Stimulated activated naive CD8-positive, alpha-beta T cell treated with anti-CD3 and anti-CD28 coated beads, Interleukin-15, Interleukin-2, amounts not matched to agents 100 U/mL and 50 U/mL, for 24 hours (primary cell): ENCODE data around the gene CCSER1.
"Not testable (repeated sequence)": the region's sequence is repeated elsewhere in the genome, so short reads cannot be mapped to it uniquely, and the experiment has no call there.

ENCODE experiments used
- ATAC-seq: fragments of 150-1000 bp; cut with Tn5 transposase; one replicate; pipeline ENCODE4 v1.10.0; 2021
- DNase-seq: peaks from one replicate; pipeline ENCODE4 v3.0.0; 2021

Gene CCSER1

GRCh38 chr4:91064157-91064853 lies 937.1 kb downstream of the CCSER1 start:
- no peak for DNase-seq

GRCh38 chr4:91065117-91065516 lies 937.9 kb downstream of the CCSER1 start:
- ATAC-seq (no peak), DNase-seq (no peak)

More at GRCh38 chr4:91064157-91064853, 937.1 kb downstream of the CCSER1 start:
- ATAC-seq: no peak

GRCh38 chr4:91070736-91071135 lies 943.5 kb downstream of the CCSER1 start:
- DNase-seq (no peak), ATAC-seq (no peak)

GRCh38 chr4:91076147-91076546 lies 949.0 kb downstream of the CCSER1 start:
- no peak for DNase-seq
- ATAC-seq: no peak

- ATAC-seq (no peak), DNase-seq (no peak)
Observed at GRCh38 chr4:91085961-91086360, 958.8 kb downstream of the CCSER1 start.

- DNase-seq (no peak), ATAC-seq (no peak)
Observed at GRCh38 chr4:91087743-91088142, 960.5 kb downstream of the CCSER1 start.

GRCh38 chr4:91089178-91089577 lies 962.0 kb downstream of the CCSER1 start:
- DNase-seq (no peak), ATAC-seq (no peak)

GRCh38 chr4:91092398-91092980 lies 965.3 kb downstream of the CCSER1 start:
- DNase-seq: no peak
- ATAC-seq: no peak

- not testable (repeated sequence) for ATAC-seq, DNase-seq
Observed at GRCh38 chr4:91094220-91094619, 967.0 kb downstream of the CCSER1 start.

GRCh38 chr4:91099666-91100065 lies 972.5 kb downstream of the CCSER1 start:
- ATAC-seq (no peak), DNase-seq (no peak)

- DNase-seq: no peak
- ATAC-seq: no peak
Observed at GRCh38 chr4:91108751-91109150, 981.6 kb downstream of the CCSER1 start.

GRCh38 chr4:91111556-91111955 lies 984.4 kb downstream of the CCSER1 start:
- no peak for DNase-seq
- ATAC-seq: no peak

GRCh38 chr4:91113130-91113706 lies 986.0 kb downstream of the CCSER1 start:
- DNase-seq: no peak
- no peak for ATAC-seq

GRCh38 chr4:91114386-91114785 lies 987.2 kb downstream of the CCSER1 start:
- DNase-seq: no peak
- no peak for ATAC-seq

- no peak for ATAC-seq
- DNase-seq: no peak
Observed at GRCh38 chr4:91116861-91117260, 989.7 kb downstream of the CCSER1 start.

GRCh38 chr4:91118597-91118996 lies 991.4 kb downstream of the CCSER1 start:
- DNase-seq: no peak
- ATAC-seq: no peak

- no peak for ATAC-seq
- DNase-seq: no peak
Observed at GRCh38 chr4:91123742-91124141, 996.5 kb downstream of the CCSER1 start.

GRCh38 chr4:91127192-91127591 lies 1000.0 kb downstream of the CCSER1 start:
- no peak for ATAC-seq
- no peak for DNase-seq

GRCh38 chr4:91127831-91128230 lies 1000.6 kb downstream of the CCSER1 start:
- ATAC-seq (no peak), DNase-seq (no peak)

- no peak for ATAC-seq
- no peak for DNase-seq
Observed at GRCh38 chr4:91128519-91128918, 1001.3 kb downstream of the CCSER1 start.

GRCh38 chr4:91147067-91147466 lies 1019.9 kb downstream of the CCSER1 start:
- ATAC-seq (no peak), DNase-seq (no peak)

GRCh38 chr4:91154041-91154440 lies 1026.8 kb downstream of the CCSER1 start:
- not testable (repeated sequence) for ATAC-seq, DNase-seq

- not testable (repeated sequence) for ATAC-seq, DNase-seq
Observed at GRCh38 chr4:91167864-91168653, 1040.9 kb downstream of the CCSER1 start.
